Adrenal gland (tissue), 5 donors: ENCODE results near the gene TINCR.

ENCODE experiments used
- POLR2A ChIP-seq, 2 donors: fragments of 450-650 bp; IDR thresholded peaks; one replicate each; pipeline ENCODE4 v1.6.1; 2017; ENCODE audit warnings: antibody characterized with exemption in 2 of 2, mild to moderate bottlenecking in 2 of 2, moderate library complexity in 1 of 2
- TF ChIP-seq, protein P1 (sequence below), 6 experiments: fragments of 450-650 bp in 4 of 6; fragments of 200-600 bp in 2 of 6; sonication (generic) in 1 of 6; IDR thresholded peaks; 1 replicate in 5 of 6; 2 replicates in 1 of 6; pipeline versions ENCODE4 v1.5.1 to v1.8.0; 2016 to 2021; ENCODE audit warnings: antibody characterized with exemption in 6 of 6, mild to moderate bottlenecking in 2 of 6, moderate library complexity in 1 of 6
- donor health status: DM: no; HTN: no; CAD: no.

DNA sequence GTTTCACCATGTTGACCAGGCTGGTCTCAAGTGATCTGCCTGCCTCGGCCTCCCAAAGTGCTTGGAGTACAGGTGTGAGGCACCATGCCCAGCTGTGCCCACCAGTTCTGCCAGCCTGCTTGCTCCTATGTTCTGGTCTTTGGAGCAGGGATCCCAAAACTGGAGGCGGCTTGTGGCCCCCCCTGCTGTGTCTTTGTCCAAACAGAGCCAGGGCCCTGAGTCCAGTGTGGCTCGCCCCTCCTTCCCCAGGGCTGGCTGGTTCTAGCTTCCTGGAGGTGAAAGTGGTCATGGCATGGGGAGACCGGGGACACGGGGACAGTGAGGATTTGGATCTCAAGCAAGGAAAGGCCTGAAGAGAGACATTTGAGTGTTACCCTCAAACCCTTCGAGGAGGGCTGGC, 11.5 kb upstream of the TINCR start:
- no peak for TF ChIP-seq POLR2A (IDR thresholded peaks at IDR 0.05)
- TF ChIP-seq, protein P1, sequence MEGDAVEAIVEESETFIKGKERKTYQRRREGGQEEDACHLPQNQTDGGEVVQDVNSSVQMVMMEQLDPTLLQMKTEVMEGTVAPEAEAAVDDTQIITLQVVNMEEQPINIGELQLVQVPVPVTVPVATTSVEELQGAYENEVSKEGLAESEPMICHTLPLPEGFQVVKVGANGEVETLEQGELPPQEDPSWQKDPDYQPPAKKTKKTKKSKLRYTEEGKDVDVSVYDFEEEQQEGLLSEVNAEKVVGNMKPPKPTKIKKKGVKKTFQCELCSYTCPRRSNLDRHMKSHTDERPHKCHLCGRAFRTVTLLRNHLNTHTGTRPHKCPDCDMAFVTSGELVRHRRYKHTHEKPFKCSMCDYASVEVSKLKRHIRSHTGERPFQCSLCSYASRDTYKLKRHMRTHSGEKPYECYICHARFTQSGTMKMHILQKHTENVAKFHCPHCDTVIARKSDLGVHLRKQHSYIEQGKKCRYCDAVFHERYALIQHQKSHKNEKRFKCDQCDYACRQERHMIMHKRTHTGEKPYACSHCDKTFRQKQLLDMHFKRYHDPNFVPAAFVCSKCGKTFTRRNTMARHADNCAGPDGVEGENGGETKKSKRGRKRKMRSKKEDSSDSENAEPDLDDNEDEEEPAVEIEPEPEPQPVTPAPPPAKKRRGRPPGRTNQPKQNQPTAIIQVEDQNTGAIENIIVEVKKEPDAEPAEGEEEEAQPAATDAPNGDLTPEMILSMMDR (IDR thresholded peaks at IDR 0.05): no peak
